Inflammatory macrophage (primary cell): ENCODE measurements around the gene TMCO6.
"Not testable (repeated sequence)": the region's sequence is repeated elsewhere in the genome, so short reads cannot be mapped to it uniquely, and the experiment has no call there.

ENCODE experiments used
- DNase-seq, 2 donors: peaks; one replicate each; pipeline ENCODE4 v3.0.0-alpha.2; 2020 to 2022
- total RNA-seq, 18 experiments: gene quantifications; one replicate each; lab custom pipeline; 2026; ENCODE audit warnings: mixed read lengths in 6 of 18, inconsistent platforms in 2 of 18; lab: John Stamatoyannopoulos, UW

Gene TMCO6
- 1.0 to 5.9 (median 2.9) reads per million in 18 experiments for total RNA-seq

DNA sequence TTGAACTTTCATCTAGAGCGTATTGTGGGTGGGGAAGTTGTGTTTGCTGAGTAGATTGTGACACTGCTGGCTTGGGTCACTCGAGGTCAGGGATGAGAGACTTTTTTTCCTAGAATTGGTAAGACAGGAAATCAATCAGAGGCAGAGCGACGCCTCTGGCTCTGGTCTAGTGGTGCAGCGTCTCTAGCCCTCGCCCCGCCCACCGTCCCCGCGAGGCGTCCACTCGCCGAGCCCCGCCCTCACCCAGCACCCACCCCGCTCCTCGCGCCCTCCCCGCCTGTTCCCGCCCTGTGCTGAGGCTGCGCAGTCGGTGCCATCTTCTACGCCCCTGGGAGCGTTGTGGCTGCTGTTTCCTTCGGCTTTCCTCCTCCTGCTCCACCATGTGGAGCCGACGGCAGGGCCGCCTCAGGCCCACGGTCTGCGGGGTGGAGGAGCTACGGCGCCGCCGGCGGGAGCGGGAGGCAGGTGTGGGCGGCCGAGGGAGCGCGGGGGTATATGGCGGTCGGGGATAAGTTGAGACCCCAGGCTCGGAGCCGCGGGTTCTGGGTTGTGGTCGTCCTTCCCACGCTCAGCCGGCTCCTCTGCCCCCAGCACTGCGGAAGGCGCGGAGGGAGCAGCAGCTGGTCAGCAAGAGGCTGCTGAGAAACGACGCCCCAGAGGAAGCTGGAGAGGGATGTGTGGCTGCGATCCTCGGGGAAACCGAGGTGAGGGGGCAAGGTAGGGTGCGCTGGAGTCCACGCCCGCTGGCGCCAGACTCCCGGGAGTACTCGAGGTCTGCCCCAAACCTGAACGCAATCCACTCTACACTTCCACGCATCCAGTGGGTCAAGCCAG, at the start of gene TMCO6:
Gene TMCO6 (plus strand): TSS at position 304 of the 834 bp plus-strand sequence. CDS start 77 bp downstream, at position 381.
- peak; percentile 99 for DNase-seq

- DNase-seq, result no peak
These were observed 48.4 kb upstream of the TMCO6 start for GRCh38 chr5:140590861-140591260.

DNA sequence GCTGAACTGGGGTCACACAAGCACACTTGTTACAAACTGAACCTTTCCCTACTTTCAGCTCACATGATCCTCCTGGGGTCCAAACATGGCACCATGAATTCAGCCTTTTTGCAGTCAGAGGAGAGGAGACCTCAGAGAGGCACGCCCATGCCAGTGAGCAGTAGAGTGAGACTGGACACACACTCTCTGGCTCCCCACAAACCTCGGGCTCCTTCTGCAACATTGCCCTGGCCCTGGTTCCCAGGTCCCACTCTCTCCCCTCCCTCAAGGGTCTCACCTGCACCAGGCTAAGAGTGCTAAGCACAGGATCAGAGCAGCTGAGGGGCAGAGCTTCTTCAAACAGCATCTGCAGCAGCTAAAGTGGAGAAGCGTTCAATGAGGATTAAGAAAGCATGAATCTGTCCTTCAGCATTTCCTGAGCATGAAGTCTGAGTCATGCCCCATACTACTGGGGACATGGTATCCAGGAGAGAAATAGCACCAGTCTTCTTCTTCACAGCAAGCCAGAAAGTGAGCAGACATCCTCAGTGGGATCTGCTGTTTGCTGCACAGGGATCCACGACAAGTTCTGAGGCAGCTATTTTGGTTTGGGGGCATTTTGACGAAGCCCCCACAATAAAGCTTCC, 47.4 kb upstream of the TMCO6 start:
- DNase-seq, result peak; percentile 71 to 75

DNA sequence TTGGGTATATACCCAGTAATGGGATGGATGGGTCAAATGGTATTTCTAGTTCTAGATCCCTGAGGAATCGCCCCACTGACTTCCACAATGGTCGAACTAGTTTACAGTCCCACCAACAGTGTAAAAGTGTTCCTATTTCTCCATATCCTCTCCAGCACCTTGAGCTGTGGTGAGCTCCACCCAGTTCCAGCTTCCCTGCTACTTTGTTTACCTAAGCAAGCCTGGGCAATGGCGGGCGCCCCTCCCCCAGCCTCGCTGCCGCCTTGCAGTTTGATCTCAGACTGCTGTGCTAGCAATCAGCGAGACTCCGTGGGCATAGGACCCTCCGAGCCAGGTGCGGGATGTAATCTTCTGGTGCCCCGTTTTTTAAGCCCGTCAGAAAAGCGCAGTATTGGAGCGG, 46.2 kb upstream of the TMCO6 start:
- DNase-seq, result not testable (repeated sequence)

GRCh38 chr5:140594169-140594568, 45.1 kb upstream of the TMCO6 start:
- DNase-seq, result no peak

- peak; percentile 93 to 98 for DNase-seq
These were observed 43.5 kb upstream of the TMCO6 start for GRCh38 chr5:140595538-140596300.

GRCh38 chr5:140596321-140596741, 42.9 kb upstream of the TMCO6 start:
- DNase-seq, result peak in 1 of 2 donors; percentile 42

GRCh38 chr5:140598836-140599235, 40.4 kb upstream of the TMCO6 start:
- no peak for DNase-seq

DNA sequence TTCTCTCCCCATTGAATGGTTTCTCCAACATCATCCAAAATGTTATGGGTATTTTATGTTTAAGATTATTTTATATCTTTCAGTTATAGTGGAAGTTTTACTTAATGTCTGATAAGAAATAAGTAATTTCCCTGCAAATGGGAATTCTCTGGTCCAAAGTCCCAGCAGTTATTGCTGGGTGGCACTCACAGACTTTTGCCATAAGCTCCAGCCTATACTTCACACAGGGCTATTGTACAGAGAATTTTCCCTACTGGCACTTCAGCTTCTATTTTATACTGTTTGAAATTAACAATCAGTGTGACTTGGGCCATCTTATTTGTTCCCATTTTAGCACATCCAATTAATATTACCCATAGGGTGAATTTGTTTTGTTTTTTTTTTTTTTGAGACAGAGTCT, 39.2 kb upstream of the TMCO6 start:
- no peak for DNase-seq

DNA sequence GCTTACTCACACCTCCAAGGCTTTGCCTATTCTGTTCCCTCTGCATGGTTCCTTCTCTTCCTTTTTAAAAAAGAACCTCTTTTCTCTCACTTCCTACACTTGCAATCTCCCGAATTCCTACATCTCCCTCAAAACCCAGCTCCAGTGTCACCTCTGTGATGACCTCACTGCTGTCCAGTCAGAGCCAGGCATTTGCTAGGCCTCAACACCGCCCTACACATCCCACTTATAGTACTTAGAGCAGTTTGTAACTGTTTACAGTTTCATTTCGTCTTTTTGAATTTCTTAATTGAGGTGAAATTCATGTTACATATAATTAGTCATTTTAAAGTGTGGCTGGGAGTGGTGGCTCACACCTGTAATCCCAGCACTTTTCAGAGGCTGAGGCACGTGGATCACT, 37.1 kb upstream of the TMCO6 start:
- peak; percentile 81 to 83 for DNase-seq

- DNase-seq, result not testable (repeated sequence)
These were observed 35.9 kb upstream of the TMCO6 start for GRCh38 chr5:140603446-140603698.

- peak; percentile 30 to 62 for DNase-seq
These were observed 35.5 kb upstream of the TMCO6 start for GRCh38 chr5:140603734-140604133.

GRCh38 chr5:140605879-140606278, 33.4 kb upstream of the TMCO6 start:
- no peak for DNase-seq

DNA sequence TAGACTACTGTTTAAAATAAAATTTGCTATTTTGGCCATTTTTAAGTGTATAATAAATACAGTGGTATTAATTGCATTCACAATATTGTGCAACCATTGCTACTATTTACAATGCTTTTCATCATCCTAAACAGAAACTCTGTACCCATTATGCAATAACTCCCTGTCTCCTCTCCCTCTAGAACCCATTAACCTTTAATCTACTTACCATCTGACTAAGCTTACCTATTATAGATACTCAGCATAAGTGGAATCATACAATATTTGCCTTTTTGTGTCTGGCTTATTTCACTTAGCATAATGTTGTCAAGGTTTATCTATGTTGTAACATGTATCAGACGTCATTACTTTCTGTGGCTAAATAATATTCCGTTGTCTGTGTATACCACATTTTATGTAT, 32.2 kb upstream of the TMCO6 start:
- peak in 1 of 2 donors; percentile 62 for DNase-seq

- peak in 1 of 2 donors; percentile 54 for DNase-seq
These were observed 30.5 kb upstream of the TMCO6 start for GRCh38 chr5:140608722-140609121.

- peak; percentile 82 to 85 for DNase-seq
These were observed 30.1 kb upstream of the TMCO6 start for GRCh38 chr5:140609126-140609525.

GRCh38 chr5:140611020-140611521, 28.2 kb upstream of the TMCO6 start:
- no peak for DNase-seq

- no peak for DNase-seq
These were observed 16.9 kb upstream of the TMCO6 start for GRCh38 chr5:140622301-140622700.

DNA sequence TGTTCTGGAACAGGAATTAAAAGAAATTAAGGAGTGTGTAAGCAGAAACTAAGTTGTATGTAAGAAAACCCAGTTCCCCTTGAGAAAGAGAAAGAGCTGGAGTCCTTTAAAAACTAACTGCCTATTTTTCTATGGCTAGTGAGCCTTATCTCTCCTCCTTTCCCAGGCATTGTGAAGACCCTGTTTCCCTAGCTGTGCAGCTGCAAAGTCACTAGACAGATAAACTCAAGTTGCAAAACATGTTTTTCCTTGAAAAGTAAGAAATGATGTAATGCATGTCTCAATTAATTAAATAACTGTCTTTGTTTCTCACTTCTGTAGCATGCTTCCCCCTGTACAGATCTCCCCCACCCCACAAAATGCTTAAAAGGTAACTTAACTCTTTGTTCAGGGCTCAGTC, 16.2 kb upstream of the TMCO6 start:
- not testable (repeated sequence) for DNase-seq

- DNase-seq, result not testable (repeated sequence)
These were observed 14.4 kb upstream of the TMCO6 start for GRCh38 chr5:140624886-140625285.

DNA sequence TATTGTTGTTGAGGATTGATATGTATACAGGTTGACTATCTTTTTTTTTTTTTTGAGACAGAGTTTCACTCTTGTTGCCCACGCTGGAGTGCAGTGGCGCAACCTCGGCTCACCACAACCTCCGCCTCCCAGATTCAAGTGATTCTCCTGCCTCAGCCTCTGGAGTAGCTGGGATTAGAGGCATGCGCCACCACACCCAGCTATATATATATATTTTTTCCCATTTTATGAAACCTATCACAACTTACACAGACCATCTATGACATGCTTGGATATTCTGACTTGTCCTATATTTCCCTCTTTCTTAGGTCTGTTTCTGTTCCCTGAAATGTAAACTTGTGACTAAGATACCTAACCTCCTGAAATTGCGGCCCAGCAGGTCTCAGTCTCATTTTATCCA, 11.3 kb upstream of the TMCO6 start:
- DNase-seq, result peak in 1 of 2 donors; percentile 9

- DNase-seq, result no peak
These were observed 10.5 kb upstream of the TMCO6 start for GRCh38 chr5:140628711-140629110.
